OCI-LY1 (cell line): ENCODE measurements around the gene GMPPA.

Experiments
- CTCF ChIP-seq: fragments of 200-600 bp; sonication (generic), shearing (Covaris generic); IDR thresholded peaks from 2 replicates; pipeline ENCODE4 v1.5.1; 2017; ENCODE audit warnings: mild to moderate bottlenecking, antibody characterized with exemption, low read length, moderate library complexity, mixed read lengths
- EZH2 ChIP-seq: fragments of 200-600 bp; sonication (generic), shearing (Covaris generic); IDR thresholded peaks from 2 replicates; pipeline ENCODE4 v1.8.0; 2017; ENCODE audit warnings: borderline replicate concordance, mixed run types, mild to moderate bottlenecking, antibody characterized with exemption, low read length, moderate library complexity, mixed read lengths

- TF ChIP-seq CTCF (no peak), EZH2 (no peak)
Observed at GRCh38 chr2:219539926-219540678, 41.4 kb downstream of the GMPPA start.
